Stimulated activated CD8-positive, alpha-beta memory T cell treated with anti-CD3 and anti-CD28 coated beads, Interleukin-15, amount 100 ng/mL, for 1 hour (primary cell): ENCODE data around the gene HDGF.

Experiments used
- DNase-seq: peaks from one replicate; pipeline ENCODE4 v3.0.0-alpha.2; 2020; ENCODE audit warnings: low read depth

HDGF gene

DNA sequence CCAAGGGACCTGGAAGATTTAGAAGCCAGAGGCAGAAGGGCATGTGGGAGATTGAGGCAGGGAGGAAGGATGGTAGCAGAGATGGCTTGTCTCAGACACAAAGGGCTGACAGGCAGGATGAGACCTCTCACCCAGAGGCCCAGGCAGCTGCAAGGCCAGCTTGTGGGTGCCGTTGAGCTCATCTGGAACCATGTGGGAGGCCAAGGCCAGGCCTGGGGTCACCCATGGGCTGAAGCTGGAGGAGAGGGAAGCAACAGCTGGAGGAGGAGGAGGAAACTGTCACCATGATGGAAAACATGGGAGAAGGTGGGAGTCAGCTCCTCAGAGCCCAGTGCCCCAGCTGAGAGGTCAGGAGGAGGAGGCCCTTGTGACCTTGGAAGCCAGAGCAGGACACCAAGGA is 52.5 kb downstream of the HDGF start:
- no peak for DNase-seq

DNA sequence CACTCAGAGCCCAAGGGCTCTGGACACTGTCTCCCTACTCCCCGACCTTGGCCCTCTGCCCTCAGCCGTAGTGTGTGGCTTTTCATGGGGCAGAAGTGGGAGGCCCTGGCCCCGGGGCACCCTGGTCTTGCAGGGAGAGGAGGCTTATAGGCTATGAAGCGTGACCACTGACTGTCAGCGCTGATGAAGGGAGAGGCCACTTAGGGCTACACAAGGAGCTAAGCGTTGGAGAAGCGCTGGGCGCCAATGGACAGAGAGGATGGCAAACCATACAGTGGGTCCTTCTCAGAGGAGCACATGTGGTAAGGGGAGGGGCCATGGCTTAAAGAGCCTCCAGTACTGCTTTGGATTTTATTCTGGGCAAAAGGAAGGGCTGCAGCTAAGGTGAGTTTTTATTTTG is 54.0 kb downstream of the HDGF start:
- no peak for DNase-seq

DNA sequence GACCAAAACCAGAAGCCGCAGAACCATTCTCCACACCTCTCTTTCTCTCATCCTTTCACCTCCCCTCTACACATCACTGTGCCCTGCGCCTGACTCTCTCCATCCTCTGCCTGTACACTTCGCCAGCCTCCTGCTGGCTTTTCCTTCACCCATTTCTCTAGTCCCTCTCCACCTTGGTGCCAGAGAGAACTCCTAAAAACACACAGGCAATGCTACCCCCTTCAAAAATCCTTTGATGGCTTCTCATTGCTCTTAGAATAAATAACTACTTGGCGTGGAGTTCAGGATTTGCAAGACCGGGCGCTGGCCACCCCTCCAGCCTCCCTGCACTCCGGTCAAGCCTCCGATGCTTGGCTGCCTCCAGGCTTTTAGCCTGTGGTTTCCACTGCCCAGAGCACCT is 54.7 kb downstream of the HDGF start:
- DNase-seq, result no peak

DNA sequence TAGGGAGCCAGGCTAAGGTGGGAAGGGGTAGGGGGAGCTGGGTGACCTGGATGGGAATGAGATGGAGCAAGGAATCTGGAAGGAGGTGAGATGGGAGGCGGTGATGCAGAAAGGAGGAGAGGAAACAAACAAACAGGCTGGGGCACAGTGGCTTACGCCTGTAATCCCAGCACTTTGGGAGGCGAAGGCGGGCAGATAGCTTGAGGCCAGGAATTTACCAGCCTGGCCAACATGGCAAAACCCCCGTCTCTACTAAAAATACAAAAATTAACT is 56.8 kb downstream of the HDGF start:
- DNase-seq, result no peak

DNA sequence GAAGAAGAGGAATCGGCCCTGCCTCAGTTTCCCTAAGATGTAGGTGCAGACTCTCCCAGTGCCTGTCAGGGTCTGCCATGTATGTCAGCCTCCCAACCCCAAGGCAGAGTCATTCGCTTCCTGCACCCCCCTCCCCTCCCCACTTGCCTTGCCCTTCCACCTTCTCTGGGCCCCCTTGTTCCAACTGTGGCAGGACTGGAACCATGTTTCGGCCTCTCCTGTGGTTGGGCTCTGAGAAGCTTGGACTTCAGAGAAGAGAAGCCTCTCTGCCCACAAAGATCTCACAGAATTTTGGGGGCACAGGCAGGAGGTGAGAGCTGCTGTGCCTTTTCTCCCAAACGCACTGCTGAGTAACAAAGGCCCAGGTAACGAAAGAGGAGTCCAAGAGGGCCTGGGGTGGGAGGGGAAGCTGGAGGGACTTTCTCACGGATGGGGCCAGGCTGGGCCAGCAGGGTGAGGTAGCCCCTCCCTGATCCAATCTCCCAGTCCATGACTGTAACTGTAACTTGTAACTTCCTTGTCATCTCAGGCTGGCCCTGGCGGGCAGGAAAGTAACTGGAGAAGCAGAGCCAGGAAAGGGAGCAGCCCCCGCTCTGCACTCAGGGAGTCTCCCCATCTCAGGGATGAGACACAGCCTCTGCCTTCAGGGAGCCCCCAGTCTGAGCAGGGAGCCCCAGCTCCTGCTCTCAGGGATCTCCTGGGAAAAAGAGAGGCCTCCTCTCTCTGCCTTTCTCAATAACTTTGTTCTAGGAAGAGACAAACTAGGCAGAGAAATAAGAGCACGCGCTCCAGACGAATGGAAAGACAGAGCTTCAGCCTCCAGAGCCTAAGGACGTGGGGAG is 57.4 kb downstream of the HDGF start:
- no peak for DNase-seq

DNA sequence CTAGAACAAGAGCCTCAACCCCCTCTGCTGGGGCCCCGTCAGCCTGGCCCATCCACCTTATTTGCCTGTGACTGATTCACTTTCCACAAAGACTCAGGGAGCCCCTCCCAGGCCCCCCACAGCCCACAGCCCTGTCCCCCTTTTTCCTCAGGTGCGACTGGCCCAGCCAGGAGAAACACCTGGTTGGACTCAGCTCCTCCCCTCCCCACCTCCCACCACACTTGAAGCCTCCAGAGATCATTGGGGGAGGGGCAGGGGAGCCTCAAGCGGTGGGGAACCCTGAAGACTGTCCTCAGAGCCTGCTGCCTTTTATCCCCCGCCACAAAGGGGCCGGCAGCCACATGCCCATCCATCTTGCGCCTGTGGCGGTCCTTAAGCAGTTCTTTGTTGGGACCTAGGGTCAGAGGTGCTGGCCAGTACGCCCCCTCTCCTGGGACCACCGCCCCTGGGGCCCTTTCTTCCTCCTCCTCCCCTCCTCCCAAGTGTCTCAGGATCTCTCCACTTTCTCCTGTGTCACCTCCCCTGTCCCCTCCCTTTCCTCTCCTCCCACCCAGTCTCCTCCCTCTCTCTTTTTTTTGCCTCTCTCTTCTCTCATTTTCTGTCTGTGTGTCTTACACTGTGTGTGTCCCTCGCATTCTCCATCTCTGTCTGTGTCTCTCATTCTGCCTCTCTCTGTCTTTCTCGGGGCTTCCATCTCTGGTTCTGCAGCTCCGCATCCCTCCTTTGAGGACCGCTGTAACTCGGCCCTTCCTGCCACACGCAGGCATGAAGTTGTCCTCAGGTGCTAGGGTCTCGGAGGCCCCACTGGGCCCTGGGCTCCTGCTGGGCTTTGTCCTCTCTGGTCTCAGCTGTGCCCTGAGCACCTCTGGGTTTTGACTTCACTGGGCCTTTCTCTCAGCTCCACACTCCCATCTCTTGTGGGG is 58.3 kb downstream of the HDGF start:
- DNase-seq, result no peak

DNA sequence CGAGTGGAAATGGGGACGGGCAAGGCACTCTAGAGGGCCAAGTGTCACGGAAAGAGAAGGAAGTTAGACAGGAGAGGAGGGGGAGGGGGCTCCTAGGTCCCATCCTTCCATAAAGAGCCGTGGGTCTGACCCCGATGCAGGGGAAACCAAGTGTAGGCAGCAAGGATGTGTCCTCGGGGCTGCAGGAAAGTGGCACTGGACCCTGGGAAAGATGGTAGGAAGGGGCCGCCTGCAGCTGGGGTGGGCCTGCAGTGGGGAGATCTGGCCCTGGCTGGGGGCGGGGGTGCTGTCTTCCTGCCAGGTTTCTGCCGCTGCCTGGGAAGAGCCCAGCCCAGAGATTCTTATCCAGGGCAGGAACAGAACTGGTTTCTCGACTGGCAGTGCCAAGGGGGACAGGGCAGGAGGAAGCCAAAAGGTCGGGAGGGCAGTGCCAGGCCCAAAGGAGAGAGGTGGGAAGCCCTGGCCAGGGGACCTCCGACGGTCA is 59.0 kb downstream of the HDGF start:
- DNase-seq, result no peak
